Smooth muscle cell (in vitro differentiated cells): ENCODE results near the gene OBSCN. TPM values are rescaled to one million over a fixed set of nuclear protein-coding genes. Genes with fewer than 3 reads are reported as not detected.

Experiments
- DNase-seq: peaks from one replicate; lab custom pipeline; 2025; ENCODE audit not compliant: unreplicated experiment; lab: John Stamatoyannopoulos, UW
- H2AFZ ChIP-seq: fragments of 200-600 bp; sonication (generic); 2 replicates; pipeline ENCODE4 v1.6.0; 2016; ENCODE audit warnings: antibody characterized with exemption, low read depth, mild to moderate bottlenecking
- H3F3A ChIP-seq: fragments of 200-600 bp; sonication (generic); 2 replicates; pipeline ENCODE4 v1.6.0; 2017; ENCODE audit warnings: antibody characterized with exemption, low read depth
- H3K27ac ChIP-seq: fragments of 200-600 bp; sonication (generic); 2 replicates; pipeline ENCODE4 v1.5.1; 2016; ENCODE audit warnings: low read depth, mild to moderate bottlenecking
- H3K27me3 ChIP-seq: fragments of 200-600 bp; sonication (generic); 2 replicates; pipeline ENCODE4 v1.6.1; 2016; ENCODE audit warnings: low read depth, mild to moderate bottlenecking
- H3K36me3 ChIP-seq: fragments of 200-600 bp; sonication (generic); 2 replicates; pipeline ENCODE4 v1.5.1; 2016; ENCODE audit warnings: low read depth
- H3K4me1 ChIP-seq: fragments of 200-600 bp; sonication (generic); 2 replicates; pipeline ENCODE4 v1.5.1; 2016; ENCODE audit warnings: low read depth
- H3K4me2 ChIP-seq: fragments of 200-600 bp; sonication (generic); 2 replicates; pipeline ENCODE4 v1.6.0; 2016; ENCODE audit warnings: mild to moderate bottlenecking
- H3K4me3 ChIP-seq: fragments of 200-600 bp; sonication (generic); 2 replicates; pipeline ENCODE4 v1.5.1; 2016; ENCODE audit warnings: mild to moderate bottlenecking
- H3K79me2 ChIP-seq: fragments of 200-600 bp; sonication (generic); 2 replicates; pipeline ENCODE4 v1.6.0; 2016; ENCODE audit warnings: low read depth, mild to moderate bottlenecking
- H3K9ac ChIP-seq: fragments of 200-600 bp; sonication (generic); 2 replicates; pipeline ENCODE4 v1.6.0; 2016; ENCODE audit warnings: low read depth
- H3K9me3 ChIP-seq: fragments of 200-600 bp; sonication (generic); replicated peaks from 2 replicates; pipeline ENCODE4 v1.5.1; 2016; ENCODE audit warnings: low read depth
- H4K20me1 ChIP-seq: fragments of 200-600 bp; sonication (generic); 2 replicates; pipeline ENCODE4 v1.6.0; 2016; ENCODE audit warnings: low read depth
- CTCF ChIP-seq: fragments of 200-600 bp; sonication (generic); IDR thresholded peaks from 2 replicates; pipeline ENCODE4 v1.5.1; 2017; ENCODE audit warnings: borderline replicate concordance, mild to moderate bottlenecking, antibody characterized with exemption; ENCODE audit not compliant: insufficient read depth, poor library complexity, severe bottlenecking
- WGBS: methylation state at CpG from one replicate; pipeline ENCODE4 v1.1.7; 2016; ENCODE audit warnings: low lambda C conversion rate; 5-methylcytosine and 5-hydroxymethylcytosine counted together
- polyA plus RNA-seq: library from polyadenylated mRNA; unstranded; fragments of >200 nt; fragmentation: Nextera tagmentation; extraction: Ambion mirVana; gene quantifications from 2 replicates; pipeline ENCODE4 v1.2.1, GENCODE V29; 2016
- total RNA-seq: library from RNA; depleted of rRNA; stranded (reverse); fragments of >200 nt; gene quantifications from 2 replicates; pipeline ENCODE4 v1.2.3, GENCODE V29; 2014

Gene OBSCN
- total and polyA plus RNA-seq, 2 experiments from 2014 or later, result 3.8 to 10.6 TPM

- Histone ChIP-seq H3F3A (no peaks in the 10 kb centered on the region), H4K20me1 (no peaks in the 10 kb centered on the region), H3K36me3 (no peaks in the 10 kb centered on the region), H3K27me3 (no peaks in the 10 kb centered on the region), H3K9me3 (no peaks in the 10 kb centered on the region), H3K4me3 (no peak overlapping the region), H3K4me1 (no peaks in the 10 kb centered on the region), H2AFZ (no peak overlapping the region), H3K9ac (no peak overlapping the region), H3K27ac (no peak overlapping the region), H3K79me2 (no peaks in the 10 kb centered on the region), H3K4me2 (no peak overlapping the region)
- no peak for DNase-seq
- TF ChIP-seq CTCF, result no peak
- 56% methylated on average over 15 of the region's 15 CpGs for WGBS
Measured at GRCh38 chr1:228368801-228369607, 161.2 kb downstream of the OBSCN start.

- no peaks in the 10 kb centered on the region for H4K20me1 ChIP-seq
- no peaks in the 10 kb centered on the region for H3K4me1 ChIP-seq
- no peak for TF ChIP-seq CTCF
- no peak overlapping the region for H3K4me3 ChIP-seq
- no peaks in the 10 kb centered on the region for H3F3A ChIP-seq
- no peak overlapping the region for H2AFZ ChIP-seq
- no peaks in the 10 kb centered on the region for H3K36me3 ChIP-seq
- H3K79me2 ChIP-seq, result no peaks in the 10 kb centered on the region
- H3K4me2 ChIP-seq, result no peak overlapping the region
- WGBS, result 94% methylated on average over 18 of the region's 18 CpGs
- H3K9ac ChIP-seq, result no peak overlapping the region
- H3K27me3 ChIP-seq, result no peaks in the 10 kb centered on the region
- DNase-seq, result no peak
- H3K9me3 ChIP-seq, result no peaks in the 10 kb centered on the region
- H3K27ac ChIP-seq, result no peak overlapping the region
Measured at GRCh38 chr1:228369608-228370438, 162.0 kb downstream of the OBSCN start.

- TF ChIP-seq CTCF, result no peak
Measured at GRCh38 chr1:228370439-228370940, 162.6 kb downstream of the OBSCN start.

More at GRCh38 chr1:228370439-228370940, 162.6 kb downstream of the OBSCN start:
- H3K27me3 ChIP-seq, result no peaks in the 10 kb centered on the region
- H3K4me3 ChIP-seq, result no peak overlapping the region
- H3K36me3 ChIP-seq, result no peaks in the 10 kb centered on the region
- no peaks in the 10 kb centered on the region for H3F3A ChIP-seq
- 94% methylated on average over 10 of the region's 10 CpGs for WGBS
- H3K79me2 ChIP-seq, result no peaks in the 10 kb centered on the region
- H3K9ac ChIP-seq, result no peak overlapping the region
- H3K9me3 ChIP-seq, result no peaks in the 10 kb centered on the region
- H3K4me1 ChIP-seq, result no peaks in the 10 kb centered on the region
- no peak for DNase-seq
- no peak overlapping the region for H2AFZ ChIP-seq
- H4K20me1 ChIP-seq, result no peaks in the 10 kb centered on the region
- no peak overlapping the region for H3K27ac ChIP-seq
- no peak overlapping the region for H3K4me2 ChIP-seq
